Astrocyte (in vitro differentiated cells and primary cell): ENCODE measurements around the gene TYK2. TPM values are rescaled to one million over a fixed set of nuclear protein-coding genes. Genes with fewer than 3 reads are reported as not detected.
"Not testable (repeated sequence)": the region's sequence is repeated elsewhere in the genome, so short reads cannot be mapped to it uniquely, and the experiment has no call there.

ENCODE experiments used
- DNase-seq: peaks from one replicate; pipeline ENCODE4 v3.0.0-alpha.2; 2010; ENCODE audit warnings: low read depth
- FAIRE-seq: peaks from 2 replicates; lab custom pipeline; 2011; peaks lifted over from hg19 to GRCh38; lab: Jason Lieb, UNC
- H2AFZ ChIP-seq: 2 replicates; pipeline ENCODE4 v1.6.0; 2012; ENCODE audit warnings: low read depth, low read length, inconsistent platforms
- H3K27ac ChIP-seq: 2 replicates; pipeline ENCODE4 v1.5.1; 2011; ENCODE audit warnings: low read depth, low read length, inconsistent platforms
- H3K27me3 ChIP-seq: 2 replicates; pipeline ENCODE4 v1.6.0; 2011; ENCODE audit warnings: low read length, inconsistent platforms; ENCODE audit not compliant: insufficient read depth
- H3K36me3 ChIP-seq: 2 replicates; pipeline ENCODE4 v1.5.1; 2011; ENCODE audit warnings: low read length, inconsistent platforms; ENCODE audit not compliant: insufficient read depth
- H3K4me1 ChIP-seq: 2 replicates; pipeline ENCODE4 v1.5.1; 2011; ENCODE audit warnings: low read length, inconsistent platforms; ENCODE audit not compliant: insufficient read depth
- H3K4me2 ChIP-seq: 2 replicates; pipeline ENCODE4 v1.6.0; 2012; ENCODE audit warnings: low read length, inconsistent platforms
- H3K4me3 ChIP-seq: 2 replicates; pipeline ENCODE4 v1.5.1; 2011; ENCODE audit warnings: low read depth, mild to moderate bottlenecking, low read length, inconsistent platforms; ENCODE audit not compliant: insufficient read depth
- H3K79me2 ChIP-seq: 2 replicates; pipeline ENCODE4 v1.6.0; 2012; ENCODE audit warnings: mild to moderate bottlenecking, low read length, inconsistent platforms; ENCODE audit not compliant: insufficient read depth
- H3K9ac ChIP-seq: 2 replicates; pipeline ENCODE4 v1.6.0; 2012; ENCODE audit warnings: mild to moderate bottlenecking, low read length, inconsistent platforms
- H3K9me3 ChIP-seq: 2 replicates; pipeline ENCODE4 v1.5.1; 2012; ENCODE audit warnings: low read depth, mild to moderate bottlenecking, low read length, inconsistent platforms; ENCODE audit not compliant: insufficient read depth
- H4K20me1 ChIP-seq: 2 replicates; pipeline ENCODE4 v1.6.0; 2012; ENCODE audit warnings: low read length, inconsistent platforms; ENCODE audit not compliant: insufficient read depth
- H3K27ac Mint-ChIP-seq: one replicate; pipeline ENCODE4 v1.8.0; 2021; ENCODE audit warnings: mild to moderate bottlenecking, mixed read lengths; ENCODE audit not compliant: unreplicated experiment
- H3K27me3 Mint-ChIP-seq: one replicate; pipeline ENCODE4 v1.8.0; 2021; ENCODE audit warnings: low read depth, mixed read lengths; ENCODE audit not compliant: unreplicated experiment
- H3K36me3 Mint-ChIP-seq: one replicate; pipeline ENCODE4 v1.8.0; 2021; ENCODE audit warnings: low read depth, mixed read lengths; ENCODE audit not compliant: unreplicated experiment
- H3K4me1 Mint-ChIP-seq: one replicate; pipeline ENCODE4 v1.8.0; 2021; ENCODE audit warnings: low read depth, mixed read lengths; ENCODE audit not compliant: unreplicated experiment
- H3K4me3 Mint-ChIP-seq: one replicate; pipeline ENCODE4 v1.8.0; 2021; ENCODE audit warnings: mild to moderate bottlenecking, moderate library complexity, mixed read lengths; ENCODE audit not compliant: unreplicated experiment
- H3K9me3 Mint-ChIP-seq: one replicate; pipeline ENCODE4 v1.8.0; 2021; ENCODE audit warnings: mild to moderate bottlenecking, mixed read lengths; ENCODE audit not compliant: unreplicated experiment
- CTCF ChIP-seq: IDR thresholded peaks from 2 replicates; pipeline ENCODE4 v1.5.1; 2011; ENCODE audit warnings: low read depth, mild to moderate bottlenecking, inconsistent platforms, low read length, moderate library complexity; ENCODE audit not compliant: insufficient read depth
- EZH2 ChIP-seq: IDR thresholded peaks from 2 replicates; pipeline ENCODE4 v1.6.1; 2012; ENCODE audit warnings: mild to moderate bottlenecking, low read length, inconsistent platforms; ENCODE audit not compliant: insufficient read depth
- total RNA-seq: library from RNA; stranded (reverse); gene quantifications from 2 replicates; pipeline ENCODE4 v1.2.1, GENCODE V29; 2021

The TYK2 gene
- total RNA-seq, 1 donor from 2014 or later: 76.5 TPM

GRCh38 chr19:10402441-10403038 lies 22.2 kb upstream of the TYK2 start:
- DNase-seq (no peak), FAIRE-seq (no peak)
- Histone ChIP-seq H3K9me3 (no peaks in the 10 kb centered on the region), H3K4me2 (peak overlapping the region; percentile 92), H4K20me1 (peaks cover 51% of the 10 kb centered on the region), H3K9ac (peak overlapping the region; percentile 99), H2AFZ (no peak overlapping the region), H3K27ac (peak overlapping the region; percentile 78), H3K4me1 (peaks cover 24% of the 10 kb centered on the region), H3K27me3 (peaks cover 2% of the 10 kb centered on the region), H3K4me3 (peak overlapping the region; percentile 99), H3K36me3 (peaks cover 11% of the 10 kb centered on the region), H3K79me2 (peaks cover 58% of the 10 kb centered on the region)
- Mint-ChIP-seq H3K36me3 (peaks cover 18% of the 10 kb centered on the region), H3K27ac (peak overlapping the region; percentile 94), H3K27me3 (peaks cover 11% of the 10 kb centered on the region), H3K9me3 (no peaks in the 10 kb centered on the region), H3K4me1 (peaks cover 15% of the 10 kb centered on the region), H3K4me3 (peak overlapping the region; percentile 99)
- TF ChIP-seq EZH2: no peak
- TF ChIP-seq CTCF: no peak

GRCh38 chr19:10399878-10400277 lies 19.5 kb upstream of the TYK2 start:
- Histone ChIP-seq H3K4me1 (peaks cover 24% of the 10 kb centered on the region), H3K4me3 (no peak overlapping the region), H3K4me2 (no peak overlapping the region), H3K9ac (no peak overlapping the region), H3K9me3 (no peaks in the 10 kb centered on the region), H3K27ac (no peak overlapping the region), H3K27me3 (no peaks in the 10 kb centered on the region), H3K79me2 (peaks cover 73% of the 10 kb centered on the region), H2AFZ (no peak overlapping the region), H3K36me3 (peaks cover 15% of the 10 kb centered on the region), H4K20me1 (peaks cover 74% of the 10 kb centered on the region)
- Mint-ChIP-seq H3K27me3 (no peaks in the 10 kb centered on the region), H3K9me3 (no peaks in the 10 kb centered on the region), H3K36me3 (peaks cover 22% of the 10 kb centered on the region), H3K27ac (no peak overlapping the region), H3K4me1 (peaks cover 15% of the 10 kb centered on the region), H3K4me3 (no peak overlapping the region)
- DNase-seq (no peak), FAIRE-seq (no peak)
- TF ChIP-seq EZH2 (no peak), CTCF (no peak)

- not testable (repeated sequence) for H3K27me3 Mint-ChIP-seq, H2AFZ ChIP-seq, H3K9ac ChIP-seq, DNase-seq, H3K27ac Mint-ChIP-seq, H3K27me3 ChIP-seq, H3K4me3 Mint-ChIP-seq, H3K27ac ChIP-seq, H3K4me2 ChIP-seq, H3K4me3 ChIP-seq, H3K9me3 ChIP-seq, FAIRE-seq, H3K9me3 Mint-ChIP-seq
- H3K79me2 ChIP-seq: peaks cover 73% of the 10 kb centered on the region
- Mint-ChIP-seq H3K4me1 (peaks cover 15% of the 10 kb centered on the region), H3K36me3 (peaks cover 22% of the 10 kb centered on the region)
- peaks cover 74% of the 10 kb centered on the region for H4K20me1 ChIP-seq
- H3K4me1 ChIP-seq: peaks cover 21% of the 10 kb centered on the region
- peaks cover 17% of the 10 kb centered on the region for H3K36me3 ChIP-seq
Observed at GRCh38 chr19:10399340-10399739, 19.0 kb upstream of the TYK2 start.
